GM13976 (cell line): ENCODE results near the gene MARCHF3.

ENCODE experiments used
- DNase-seq: peaks from one replicate; pipeline ENCODE4 v3.0.0; 2012; ENCODE audit warnings: low spot score
- in situ Hi-C: fragments of 300-500 bp; cut with MboI; formaldehyde crosslinking; loops from one replicate; pipeline ENCODE4 v1.12.0; 2022; ENCODE audit warnings: low sequenced_read_pairs, mixed read lengths, inconsistent platforms; ENCODE audit not compliant: unreplicated experiment
- TF ChIP-seq, protein P1 (sequence below): IDR thresholded peaks from 2 replicates; pipeline ENCODE4 v1.5.1; 2012; ENCODE audit warnings: borderline replicate concordance, mild to moderate bottlenecking; ENCODE audit not compliant: insufficient read depth; ENCODE audit errors: extremely low read depth, missing control alignments, control extremely low read depth

MARCHF3 gene

DNA sequence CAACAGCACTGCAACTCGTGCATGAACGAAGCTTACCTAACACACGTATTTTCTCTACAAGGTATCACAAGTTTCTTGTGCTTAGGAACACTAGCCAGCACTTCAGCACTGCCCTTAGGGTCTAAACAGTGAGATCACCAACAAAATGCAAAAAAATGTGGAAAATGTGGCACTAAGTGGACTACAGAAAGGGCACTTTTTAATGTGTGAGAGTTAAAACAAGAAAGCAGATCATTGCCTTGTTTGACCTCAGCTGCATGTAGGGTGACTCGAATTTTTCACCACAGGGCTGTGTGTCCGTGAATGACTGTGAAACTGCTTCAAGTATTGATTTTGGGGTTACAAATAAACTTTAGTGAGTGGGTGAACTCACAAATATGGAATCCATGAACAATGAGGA is 90.5 kb downstream of the MARCHF3 start:
- DNase-seq = no peak
- TF ChIP-seq, protein P1, sequence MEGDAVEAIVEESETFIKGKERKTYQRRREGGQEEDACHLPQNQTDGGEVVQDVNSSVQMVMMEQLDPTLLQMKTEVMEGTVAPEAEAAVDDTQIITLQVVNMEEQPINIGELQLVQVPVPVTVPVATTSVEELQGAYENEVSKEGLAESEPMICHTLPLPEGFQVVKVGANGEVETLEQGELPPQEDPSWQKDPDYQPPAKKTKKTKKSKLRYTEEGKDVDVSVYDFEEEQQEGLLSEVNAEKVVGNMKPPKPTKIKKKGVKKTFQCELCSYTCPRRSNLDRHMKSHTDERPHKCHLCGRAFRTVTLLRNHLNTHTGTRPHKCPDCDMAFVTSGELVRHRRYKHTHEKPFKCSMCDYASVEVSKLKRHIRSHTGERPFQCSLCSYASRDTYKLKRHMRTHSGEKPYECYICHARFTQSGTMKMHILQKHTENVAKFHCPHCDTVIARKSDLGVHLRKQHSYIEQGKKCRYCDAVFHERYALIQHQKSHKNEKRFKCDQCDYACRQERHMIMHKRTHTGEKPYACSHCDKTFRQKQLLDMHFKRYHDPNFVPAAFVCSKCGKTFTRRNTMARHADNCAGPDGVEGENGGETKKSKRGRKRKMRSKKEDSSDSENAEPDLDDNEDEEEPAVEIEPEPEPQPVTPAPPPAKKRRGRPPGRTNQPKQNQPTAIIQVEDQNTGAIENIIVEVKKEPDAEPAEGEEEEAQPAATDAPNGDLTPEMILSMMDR = no peak
- in situ Hi-C loops = no loop called here

- TF ChIP-seq, protein P1 = no peak
- in situ Hi-C loops = no loop called here
- DNase-seq = no peak
Measured at GRCh38 chr5:126938466-126938865, 91.9 kb downstream of the MARCHF3 start.

DNA sequence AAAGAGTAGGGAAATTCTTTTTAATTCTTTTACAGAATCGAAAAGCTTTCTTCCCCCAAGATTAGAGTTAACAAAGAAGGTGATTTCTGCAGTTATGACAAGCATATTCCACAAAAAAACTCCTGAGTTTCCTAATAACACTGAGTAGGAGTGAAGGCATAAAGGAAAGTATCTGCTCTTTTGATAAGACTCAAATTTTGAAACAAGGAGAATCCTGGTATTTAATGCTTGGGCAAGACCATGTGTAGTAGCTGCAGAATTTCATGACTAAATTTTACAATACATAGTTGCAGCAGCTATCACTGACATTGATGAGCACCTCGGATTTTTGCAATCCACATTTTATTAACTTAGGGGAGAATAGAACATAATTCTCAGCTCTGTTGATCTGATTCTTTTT is 92.6 kb downstream of the MARCHF3 start:
- in situ Hi-C loops = no loop called here
- TF ChIP-seq, protein P1 = no peak
- no peak for DNase-seq

DNA sequence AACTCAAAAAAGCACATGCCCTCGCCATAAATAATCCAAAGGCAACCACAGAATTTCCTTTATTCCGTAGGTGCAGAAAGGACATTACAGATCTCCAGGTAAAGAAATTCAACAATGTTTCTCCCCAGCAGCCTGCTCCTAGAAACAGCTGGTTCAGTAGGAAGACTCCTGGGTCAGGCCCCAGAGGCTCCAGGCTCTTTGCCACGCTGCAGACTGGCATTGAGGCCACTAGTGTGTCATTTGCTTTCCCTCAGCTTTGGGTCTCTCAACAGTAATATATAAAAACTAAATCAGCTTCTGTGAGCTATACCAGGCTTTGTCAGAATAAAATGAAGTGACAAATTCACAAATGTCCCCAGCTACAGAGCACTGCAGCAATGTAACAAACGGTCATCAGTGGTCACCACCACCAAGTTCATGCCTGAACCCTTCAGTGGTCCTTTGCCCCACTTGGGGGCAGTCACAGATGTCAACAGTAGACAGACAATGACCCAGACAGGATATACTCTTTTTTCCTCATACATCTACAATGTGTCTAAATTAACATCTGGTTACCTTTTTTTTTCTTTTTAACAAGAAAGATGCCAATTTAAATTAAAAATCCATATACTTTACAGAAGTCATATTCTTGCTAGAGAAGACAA is 93.5 kb downstream of the MARCHF3 start:
- no peak for DNase-seq
- in situ Hi-C loops = no loop called here
- TF ChIP-seq, protein P1 = no peak

DNA sequence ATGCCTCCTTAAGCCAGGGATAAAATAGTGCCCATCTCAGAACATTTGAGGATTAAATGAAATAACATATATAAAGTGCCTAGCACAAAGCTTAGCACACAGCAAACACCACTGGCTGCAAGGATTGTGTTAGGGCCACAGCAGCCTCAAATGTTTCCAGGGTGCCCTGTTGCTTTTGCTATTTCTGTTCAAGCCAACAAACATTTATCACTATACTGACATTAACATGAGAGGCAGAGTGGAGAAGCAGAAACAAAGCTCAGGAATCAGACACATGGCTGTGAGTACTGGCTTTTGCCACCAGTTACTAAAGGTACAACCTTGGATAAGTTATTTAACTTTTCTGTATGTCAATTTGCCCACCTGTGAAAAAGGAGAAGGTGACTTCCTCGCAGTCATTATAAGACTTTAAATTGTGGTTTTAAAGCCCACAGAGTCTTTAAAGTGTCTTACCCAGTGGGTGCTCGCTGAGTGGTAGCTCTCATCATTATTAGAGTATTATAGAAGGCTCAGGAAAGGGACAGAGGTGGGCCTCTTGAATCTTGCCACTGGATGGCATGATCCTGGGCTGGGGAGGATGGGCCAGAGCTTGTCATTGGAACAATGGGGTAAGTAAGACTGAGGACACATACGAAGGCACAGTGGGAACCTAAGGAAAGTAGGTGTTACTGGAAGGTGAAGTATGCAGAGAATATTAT is 98.2 kb downstream of the MARCHF3 start:
- TF ChIP-seq, protein P1 = no peak
- in situ Hi-C loops = no loop called here
- no peak for DNase-seq

DNA sequence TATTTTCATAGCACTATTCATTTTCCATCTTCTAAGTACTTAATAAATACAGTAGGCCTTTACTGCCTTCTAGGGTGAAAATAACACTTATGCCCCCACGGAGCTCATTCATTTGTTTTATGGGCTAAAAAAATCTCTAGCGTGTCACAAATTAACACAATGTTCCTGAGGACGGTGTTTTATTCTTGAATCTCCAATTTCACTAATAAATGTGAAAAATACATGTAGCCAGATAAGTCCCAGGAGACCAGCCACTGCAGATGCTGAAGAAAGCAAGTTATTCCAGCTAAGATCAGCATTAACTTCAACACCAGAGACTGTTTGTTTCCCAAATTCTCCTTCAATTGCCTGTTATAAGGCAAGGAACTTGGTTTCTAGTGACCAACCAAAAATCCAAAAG is 102.3 kb downstream of the MARCHF3 start:
- TF ChIP-seq, protein P1 = no peak
- in situ Hi-C loops = no loop called here
- no peak for DNase-seq

GRCh38 chr5:126927429-126927828 is 102.9 kb downstream of the MARCHF3 start:
- in situ Hi-C loops = no loop called here
- DNase-seq = no peak
- TF ChIP-seq, protein P1 = no peak
